HCT116 (cell line): ENCODE data around the gene AVEN. TPM values are rescaled to one million over a fixed set of nuclear protein-coding genes. Genes with fewer than 3 reads are reported as not detected.

ENCODE experiments used
- ATAC-seq: fragments of 200-7000 bp; cut with Tn5 transposase; 2 replicates; pipeline ENCODE4 v1.9.1; 2020; ENCODE audit warnings: mild to moderate bottlenecking, moderate library complexity
- BruUV-seq: library from RNA; stranded (reverse); fragments of 400-500 nt; replicated peaks from 2 replicates; lab custom pipeline; 2021; lab: Mats Ljungman, UMichigan
- CTCF ChIA-PET: fragments of 300-600 bp; sonication (Branson Sonifier 250); formaldehyde crosslinking; loops from one replicate; lab custom pipeline; 2021; ENCODE audit warnings: antibody characterized with exemption; lab: Charles Lee
- POLR2A ChIA-PET: fragments of 300-600, 350-600 bp; sonication (Branson Sonifier 250); formaldehyde crosslinking; loops from one replicate; lab custom pipeline; 2021; ENCODE audit warnings: antibody characterized with exemption; lab: Charles Lee
- RAD21 ChIA-PET, 2 experiments: fragments of 300-600 bp; sonication (Branson Sonifier 250); formaldehyde crosslinking; loops; one replicate each; lab custom pipeline; 2023; ENCODE audit warnings: low total read pairs in 2 of 2; ENCODE audit not compliant: uncharacterized antibody in 2 of 2, unreplicated experiment in 2 of 2, low non-redundant PET in 1 of 2; lab: Charles Lee
- DNase-seq: peaks from one replicate; pipeline ENCODE4 v3.0.0-alpha.2; 2010; ENCODE audit warnings: low read depth, low spot score
- H2AFZ ChIP-seq: fragments of 200-600 bp; shearing (Covaris generic), sonication (generic); 2 replicates; pipeline ENCODE4 v1.6.1; 2017; ENCODE audit warnings: low read depth, mixed run types, mixed read lengths, antibody characterized with exemption, low read length; ENCODE audit not compliant: poor library complexity, severe bottlenecking
- H3K27ac ChIP-seq: 2 replicates; pipeline ENCODE4 v1.5.1; 2012; ENCODE audit warnings: low read depth, low read length
- H3K27me3 ChIP-seq: fragments of 200-600 bp; sonication (generic); 2 replicates; pipeline ENCODE4 v1.6.1; 2016; ENCODE audit warnings: mixed run types, low read length, mixed read lengths; ENCODE audit not compliant: insufficient read depth
- H3K36me3 ChIP-seq, 2 experiments: fragments of 200-500 bp in 1 of 2; fragments of 200-600 bp in 1 of 2; sonication (Bioruptor generic) in 1 of 2; sonication (generic) in 1 of 2; 2 replicates each; pipeline versions ENCODE4 v1.5.1 to v1.6.1; 2014 to 2016; ENCODE audit warnings: low read length in 2 of 2, inconsistent platforms in 1 of 2, mixed read lengths in 1 of 2, mixed run types in 1 of 2; ENCODE audit not compliant: insufficient read depth in 2 of 2, control insufficient read depth in 1 of 2
- H3K4me1 ChIP-seq, 2 experiments: fragments of 200-600 bp in 1 of 2; sonication (generic) in 1 of 2; 2 replicates each; pipeline versions ENCODE4 v1.5.1 to v1.6.1; 2012 to 2017; ENCODE audit warnings: low read length in 2 of 2, inconsistent platforms in 1 of 2, mild to moderate bottlenecking in 1 of 2, mixed read lengths in 1 of 2, mixed run types in 1 of 2, moderate library complexity in 1 of 2; ENCODE audit not compliant: insufficient read depth in 2 of 2, control insufficient read depth in 1 of 2
- H3K4me2 ChIP-seq: fragments of 200-600 bp; sonication (generic); 2 replicates; pipeline ENCODE4 v1.6.1; 2017; ENCODE audit warnings: mixed run types, low read length, mixed read lengths
- H3K4me3 ChIP-seq, 2 experiments: fragments of 200-600 bp in 1 of 2; sonication (generic) in 1 of 2; replicated peaks in 1 of 2; 2 replicates each; pipeline ENCODE4 v1.5.1; 2011 to 2016; ENCODE audit warnings: low read length in 2 of 2, control low read depth in 1 of 2, low read depth in 1 of 2, mild to moderate bottlenecking in 1 of 2, mixed read lengths in 1 of 2, mixed run types in 1 of 2
- H3K79me2 ChIP-seq: fragments of 200-600 bp; sonication (generic); 2 replicates; pipeline ENCODE4 v1.6.1; 2017; ENCODE audit warnings: mild to moderate bottlenecking, mixed run types, low read length, moderate library complexity, mixed read lengths; ENCODE audit not compliant: insufficient read depth
- H3K9ac ChIP-seq: fragments of 200-600 bp; sonication (generic); 2 replicates; pipeline ENCODE4 v1.6.1; 2016; ENCODE audit warnings: low read length, mixed read lengths
- H3K9me2 ChIP-seq: fragments of 200-600 bp; sonication (generic), shearing (Covaris generic); 2 replicates; pipeline ENCODE4 v1.6.1; 2017; ENCODE audit warnings: mixed run types, mild to moderate bottlenecking, moderate library complexity; ENCODE audit not compliant: insufficient read depth
- H3K9me3 ChIP-seq, 2 experiments: fragments of 200-500 bp in 1 of 2; fragments of 200-600 bp in 1 of 2; sonication (Bioruptor generic) in 1 of 2; sonication (generic) in 1 of 2; 2 replicates each; pipeline ENCODE4 v1.6.1; 2014 to 2017; ENCODE audit warnings: low read length in 2 of 2, mixed read lengths in 2 of 2, inconsistent platforms in 1 of 2, low read depth in 1 of 2, mild to moderate bottlenecking in 1 of 2, mixed run types in 1 of 2, moderate library complexity in 1 of 2; ENCODE audit not compliant: control insufficient read depth in 1 of 2, insufficient read depth in 1 of 2
- H4K20me1 ChIP-seq: fragments of 200-600 bp; sonication (generic), shearing (Covaris generic); 2 replicates; pipeline ENCODE4 v1.6.1; 2017; ENCODE audit warnings: mixed run types, mild to moderate bottlenecking, moderate library complexity; ENCODE audit not compliant: insufficient read depth
- EGR1 ChIP-seq: IDR thresholded peaks from 2 replicates; pipeline ENCODE4 v1.6.1; 2012; ENCODE audit warnings: low read depth
- ELF1 ChIP-seq: IDR thresholded peaks from 2 replicates; pipeline ENCODE4 v1.6.1; 2012; ENCODE audit warnings: low read depth, borderline replicate concordance
- EZH2 ChIP-seq: fragments of 200-600 bp; sonication (generic); IDR thresholded peaks from 2 replicates; pipeline ENCODE4 v1.6.1; 2017; ENCODE audit warnings: antibody characterized with exemption, mixed run types
- EZH2phosphoT487 ChIP-seq: fragments of 200-600 bp; IDR thresholded peaks from 2 replicates; pipeline ENCODE4 v1.6.1; 2018; ENCODE audit warnings: antibody characterized with exemption, borderline replicate concordance
- FOSL1 ChIP-seq: IDR thresholded peaks from 2 replicates; pipeline ENCODE4 v1.6.1; 2012; ENCODE audit warnings: low read depth
- JUND ChIP-seq: IDR thresholded peaks from 2 replicates; pipeline ENCODE4 v1.6.1; 2012
- MAX ChIP-seq: IDR thresholded peaks from 2 replicates; pipeline ENCODE4 v1.6.1; 2012
- POLR2A ChIP-seq: IDR thresholded peaks from 2 replicates; pipeline ENCODE4 v1.7.0; 2011; ENCODE audit warnings: borderline replicate concordance; ENCODE audit not compliant: insufficient read depth, insufficient read length; ENCODE audit errors: extremely low read depth
- POLR2AphosphoS5 ChIP-seq: IDR thresholded peaks from 2 replicates; pipeline ENCODE4 v1.6.1; 2011; ENCODE audit warnings: mild to moderate bottlenecking, low read depth, low read length, moderate library complexity
- REST ChIP-seq: IDR thresholded peaks from 2 replicates; pipeline ENCODE4 v1.6.1; 2012; ENCODE audit warnings: low read depth
- SIN3A ChIP-seq: IDR thresholded peaks from 2 replicates; pipeline ENCODE4 v1.6.1; 2012; ENCODE audit warnings: low read depth
- SP1 ChIP-seq: IDR thresholded peaks from 2 replicates; pipeline ENCODE4 v1.6.1; 2012; ENCODE audit warnings: low read depth
- SRF ChIP-seq: IDR thresholded peaks from 2 replicates; pipeline ENCODE4 v1.6.1; 2012; ENCODE audit warnings: low read depth
- TCF7L2 ChIP-seq: IDR thresholded peaks from 2 replicates; pipeline ENCODE4 v1.7.0; 2011; ENCODE audit warnings: borderline replicate concordance, inconsistent platforms; ENCODE audit not compliant: insufficient read depth, insufficient read length; ENCODE audit errors: extremely low read depth
- YY1 ChIP-seq: IDR thresholded peaks from 2 replicates; pipeline ENCODE4 v1.6.1; 2011; ENCODE audit warnings: low read length, low read depth, moderate library complexity, mild to moderate bottlenecking; ENCODE audit not compliant: insufficient replicate concordance; ENCODE audit errors: extremely low read depth
- ZNF274 ChIP-seq: fragments of 200-500 bp; sonication (Bioruptor generic); IDR thresholded peaks from 2 replicates; pipeline ENCODE4 v1.6.1; 2014; ENCODE audit warnings: mild to moderate bottlenecking, low read depth, low read length, inconsistent platforms
- intact Hi-C: fragments of 100-400 bp; cut with micrococcal nuclease; formaldehyde crosslinking; loops from 2 replicates; pipeline ENCODE4 v1.10.0; 2022
- total RNA-seq: library from RNA; stranded (reverse); gene quantifications from one replicate; pipeline ENCODE4 v1.2.1, GENCODE V29; 2021; ENCODE audit not compliant: unreplicated experiment
- TF ChIP-seq, protein P1 (sequence below): IDR thresholded peaks from 2 replicates; pipeline ENCODE4 v1.6.1; 2011; ENCODE audit warnings: mild to moderate bottlenecking, low read length, moderate library complexity; ENCODE audit not compliant: insufficient replicate concordance; ENCODE audit errors: extremely low read depth
- TF ChIP-seq, protein P2 (sequence below): IDR thresholded peaks from 2 replicates; pipeline ENCODE4 v1.6.1; 2012

Gene AVEN
- total RNA-seq, 1 experiment from 2014 or later, result 6.8 TPM

DNA sequence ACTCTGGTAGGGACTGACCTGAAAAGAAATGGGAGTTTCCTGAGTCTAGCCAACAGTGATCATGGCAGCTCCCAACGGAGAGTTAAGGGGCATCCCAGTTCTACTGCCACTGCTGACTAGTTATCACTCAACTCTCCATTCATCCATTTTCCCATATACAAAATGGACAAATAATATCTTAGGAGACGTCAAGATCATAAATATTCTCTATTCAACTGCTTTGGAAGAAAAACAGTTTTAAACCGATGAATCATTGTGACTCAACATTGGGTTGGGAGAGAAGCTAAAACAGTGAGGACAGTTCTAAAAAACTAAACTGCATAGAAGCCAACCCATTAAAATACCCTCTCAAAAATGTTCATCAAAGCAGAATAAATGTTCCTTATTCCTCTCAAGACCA, 128.3 kb downstream of the AVEN start (continued):
- TF ChIP-seq REST (no peak), EGR1 (no peak)

DNA sequence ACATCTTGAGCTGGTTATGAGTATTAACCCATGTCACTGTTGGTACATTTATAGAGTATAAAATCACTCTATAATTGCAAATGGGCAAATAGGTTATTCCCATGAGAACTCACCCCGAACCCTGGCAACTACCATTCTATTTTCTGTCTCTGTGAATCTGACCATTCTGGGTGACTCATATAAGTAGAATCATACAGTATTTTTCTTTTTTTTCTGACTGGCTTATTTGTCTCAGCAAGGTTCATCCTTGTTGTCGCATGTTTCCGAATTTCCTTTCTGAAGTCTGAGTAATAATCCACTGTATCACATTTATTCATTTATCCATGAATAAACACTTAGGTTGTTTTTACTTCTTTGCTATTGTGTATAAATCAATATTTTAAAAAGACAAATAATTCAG, 130.6 kb downstream of the AVEN start:
- CTCF ChIA-PET, result no interaction called here
- DNase-seq, result no peak
- H3K9me3 ChIP-seq, result no peaks in the 10 kb centered on the region
- no peak overlapping the region for H2AFZ ChIP-seq
- no peak overlapping the region for H3K27ac ChIP-seq
- no peak overlapping the region for H3K4me3 ChIP-seq
- no TSS peak for BruUV-seq
- TF ChIP-seq SRF (no peak), MAX (no peak), POLR2AphosphoS5 (no peak), POLR2A (no peak), SP1 (no peak), ZNF274 (no peak), EZH2 (no peak), EZH2phosphoT487 (no peak), FOSL1 (no peak), SIN3A (no peak), YY1 (no peak), EGR1 (no peak), ELF1 (no peak), TCF7L2 (no peak), JUND (no peak)
- TF ChIP-seq, protein P1, sequence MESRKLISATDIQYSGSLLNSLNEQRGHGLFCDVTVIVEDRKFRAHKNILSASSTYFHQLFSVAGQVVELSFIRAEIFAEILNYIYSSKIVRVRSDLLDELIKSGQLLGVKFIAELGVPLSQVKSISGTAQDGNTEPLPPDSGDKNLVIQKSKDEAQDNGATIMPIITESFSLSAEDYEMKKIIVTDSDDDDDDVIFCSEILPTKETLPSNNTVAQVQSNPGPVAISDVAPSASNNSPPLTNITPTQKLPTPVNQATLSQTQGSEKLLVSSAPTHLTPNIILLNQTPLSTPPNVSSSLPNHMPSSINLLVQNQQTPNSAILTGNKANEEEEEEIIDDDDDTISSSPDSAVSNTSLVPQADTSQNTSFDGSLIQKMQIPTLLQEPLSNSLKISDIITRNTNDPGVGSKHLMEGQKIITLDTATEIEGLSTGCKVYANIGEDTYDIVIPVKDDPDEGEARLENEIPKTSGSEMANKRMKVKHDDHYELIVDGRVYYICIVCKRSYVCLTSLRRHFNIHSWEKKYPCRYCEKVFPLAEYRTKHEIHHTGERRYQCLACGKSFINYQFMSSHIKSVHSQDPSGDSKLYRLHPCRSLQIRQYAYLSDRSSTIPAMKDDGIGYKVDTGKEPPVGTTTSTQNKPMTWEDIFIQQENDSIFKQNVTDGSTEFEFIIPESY, result no peak
- TF ChIP-seq, protein P2, sequence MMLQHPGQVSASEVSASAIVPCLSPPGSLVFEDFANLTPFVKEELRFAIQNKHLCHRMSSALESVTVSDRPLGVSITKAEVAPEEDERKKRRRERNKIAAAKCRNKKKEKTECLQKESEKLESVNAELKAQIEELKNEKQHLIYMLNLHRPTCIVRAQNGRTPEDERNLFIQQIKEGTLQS, result no peak
- TF ChIP-seq, all 23 proteins: peak for 0
- no peaks in the 10 kb centered on the region for H3K4me1 ChIP-seq
- H3K36me3 ChIP-seq, result no peaks in the 10 kb centered on the region
- H4K20me1 ChIP-seq, result no peaks in the 10 kb centered on the region
- intact Hi-C loops, result no loop called here
- no peaks in the 10 kb centered on the region for H3K79me2 ChIP-seq
- no peak overlapping the region for H3K9ac ChIP-seq
- ChIA-PET POLR2A (no interaction called here), RAD21 (no interaction called here)
- H3K27me3 ChIP-seq, result no peaks in the 10 kb centered on the region
- H3K4me2 ChIP-seq, result no peak overlapping the region
- no peaks in the 10 kb centered on the region for H3K9me2 ChIP-seq
- ATAC-seq, result no peak
